ENCODE measurements around the gene ZBTB21. TPM values are rescaled to one million over a fixed set of nuclear protein-coding genes. Genes with fewer than 3 reads are reported as not detected.

ZBTB21 gene
- total RNA-seq, 4 donors from 2014 or later = 16.3 to 33.5 (median 18.6) TPM

GRCh38 chr21:41957991-41958766 is 52.0 kb downstream of the ZBTB21 start:
- H3K27me3 ChIP-seq = no peaks in the 10 kb centered on the region
- H3K36me3 ChIP-seq = no peaks in the 10 kb centered on the region
- H3K4me1 ChIP-seq = peaks cover 1 to 15% of the 10 kb centered on the region in 2 donors
- TF ChIP-seq CTCF (IDR thresholded peaks at IDR 0.05) (peak in 1 of 6 experiments; percentile 40), POLR2A (IDR thresholded peaks at IDR 0.05) (no peak)
- no peak overlapping the region for H3K4me3 ChIP-seq (replicated peaks in 1 of 3)
- intact Hi-C loops (cut with DNase I) = no loop called here
- peak; percentile 49 to 65 for DNase-seq
- peak overlapping the region in 2 of 3 donors; percentile 15 to 53 for H3K27ac ChIP-seq
- H3K9me3 ChIP-seq = no peaks in the 10 kb centered on the region
- WGBS, 2 donors = 35 to 76% methylated on average over 12 to 14 of the region's 24 CpGs

- Histone ChIP-seq H3K4me1 (peaks cover 10 to 23% of the 10 kb centered on the region in 2 donors), H3K36me3 (no peaks in the 10 kb centered on the region), H3K9me3 (no peaks in the 10 kb centered on the region), H3K27me3 (no peaks in the 10 kb centered on the region), H3K27ac (peak overlapping the region in 2 of 3 donors; percentile 15 to 53), H3K4me3 (replicated peaks in 1 of 3) (no peak overlapping the region)
- WGBS, 2 donors = 84 to 87% methylated on average over 9 of the region's 9 CpGs
- TF ChIP-seq POLR2A (IDR thresholded peaks at IDR 0.05) = no peak
- no peak for TF ChIP-seq CTCF (IDR thresholded peaks at IDR 0.05)
- intact Hi-C loops (cut with DNase I) = no loop called here
- DNase-seq = no peak
These were observed 53.0 kb downstream of the ZBTB21 start for GRCh38 chr21:41956926-41957729.

GRCh38 chr21:41955516-41955915 is 54.6 kb downstream of the ZBTB21 start:
- Histone ChIP-seq H3K27me3 (no peaks in the 10 kb centered on the region), H3K27ac (no peak overlapping the region), H3K4me3 (replicated peaks in 1 of 3) (no peak overlapping the region), H3K36me3 (no peaks in the 10 kb centered on the region), H3K9me3 (no peaks in the 10 kb centered on the region), H3K4me1 (peaks cover 13 to 29% of the 10 kb centered on the region in 2 donors)
- intact Hi-C loops (cut with DNase I) = no loop called here
- WGBS, 2 donors = 84 to 87% methylated on average over 10 of the region's 10 CpGs
- no peak for TF ChIP-seq CTCF (IDR thresholded peaks at IDR 0.05)
- no peak for TF ChIP-seq POLR2A (IDR thresholded peaks at IDR 0.05)
- DNase-seq = no peak

- H3K27ac ChIP-seq = no peak overlapping the region
- no peaks in the 10 kb centered on the region for H3K9me3 ChIP-seq
- no peaks in the 10 kb centered on the region for H3K36me3 ChIP-seq
- no peak for DNase-seq
- no peak for TF ChIP-seq POLR2A (IDR thresholded peaks at IDR 0.05)
- no peaks in the 10 kb centered on the region for H3K27me3 ChIP-seq
- no peak overlapping the region for H3K4me3 ChIP-seq (replicated peaks in 1 of 3)
- H3K4me1 ChIP-seq = peaks cover 13 to 29% of the 10 kb centered on the region in 2 donors
- 94 to 95% methylated on average over 20 of the region's 20 CpGs for WGBS, 2 donors
- intact Hi-C loops (cut with DNase I) = no loop called here
These were observed 55.3 kb downstream of the ZBTB21 start for GRCh38 chr21:41954654-41955499.

All from thyroid gland (tissue), 4 donors.